PFSK-1 (cell line): ENCODE results near the gene SEC24C.

Experiments used
- POLR2AphosphoS5 ChIP-seq: IDR thresholded peaks from 2 replicates; pipeline ENCODE4 v1.6.1; 2012; ENCODE audit warnings: low read depth, mild to moderate bottlenecking, control low read depth, low read length, moderate library complexity
- REST ChIP-seq, 2 experiments: IDR thresholded peaks; 2 replicates each; pipeline versions ENCODE4 v1.6.1 to v1.8.0; 2011 to 2012; ENCODE audit warnings: low read depth in 2 of 2, low read length in 2 of 2, control low read depth in 1 of 2, inconsistent platforms in 1 of 2, mild to moderate bottlenecking in 1 of 2, moderate library complexity in 1 of 2; ENCODE audit not compliant: insufficient read depth in 1 of 2
- TAF1 ChIP-seq: IDR thresholded peaks from 2 replicates; pipeline ENCODE4 v1.6.1; 2012; ENCODE audit warnings: low read length, control low read depth, borderline replicate concordance; ENCODE audit not compliant: insufficient read depth

- TF ChIP-seq TAF1 (peak; percentile 92; the same call in 1 of the 2 replicates), REST (IDR thresholded peaks at IDR 0.05; ENCODE audit: insufficient read depth in 1 of 2, low read depth in 2 of 2, low read length in 2 of 2) (peak in 1 of 2 experiments; percentile 53; a peak in 1 of 4 replicates), POLR2AphosphoS5 (peak; percentile 74)
These were observed at the start of gene SEC24C for GRCh38 chr10:73743905-73744663.
